ENCODE results near the gene HELQ. TPM values are rescaled to one million over a fixed set of nuclear protein-coding genes. Genes with fewer than 3 reads are reported as not detected.

HELQ gene
- total RNA-seq, 1 experiment from 2014 or later: 14.6 TPM

DNA sequence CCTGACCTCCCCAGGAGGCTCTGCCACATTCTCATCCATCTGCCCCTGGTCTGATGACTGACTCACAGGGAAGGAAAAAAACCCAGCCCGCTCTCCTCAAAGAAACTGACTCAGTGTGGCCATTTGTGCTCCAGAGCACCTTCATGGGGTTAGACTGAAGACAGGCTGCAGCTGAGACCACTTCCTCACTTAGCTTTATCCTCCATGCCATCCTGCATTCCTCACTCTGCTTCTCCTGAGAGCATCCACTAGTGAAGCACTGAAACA lies 85.0 kb downstream of the HELQ start:
- Histone ChIP-seq H3K4me3 (replicated peaks in 1 of 2; ENCODE audit: low read depth in 1 of 2, low read length in 2 of 2) (no peak overlapping the region), H3K4me1 (ENCODE audit: control insufficient read depth in 1 of 2, insufficient read depth in 2 of 2, low read length in 2 of 2) (no peaks in the 10 kb centered on the region), H3K27me3 (ENCODE audit: insufficient read depth, low read length) (no peaks in the 10 kb centered on the region), H3K27ac (ENCODE audit: low read depth, low read length) (no peak overlapping the region), H4K20me1 (ENCODE audit: insufficient read depth) (no peaks in the 10 kb centered on the region), H3K9me3 (ENCODE audit: control insufficient read depth in 1 of 2, insufficient read depth in 1 of 2, low read depth in 1 of 2, low read length in 2 of 2) (no peaks in the 10 kb centered on the region), H3K9ac (ENCODE audit: low read length) (no peak overlapping the region), H3K9me2 (ENCODE audit: insufficient read depth) (no peaks in the 10 kb centered on the region), H2AFZ (ENCODE audit: low read depth, low read length, poor library complexity, severe bottlenecking) (no peak overlapping the region), H3K36me3 (ENCODE audit: control insufficient read depth in 1 of 2, insufficient read depth in 2 of 2, low read length in 2 of 2) (no peaks in the 10 kb centered on the region), H3K79me2 (ENCODE audit: insufficient read depth, low read length) (no peaks in the 10 kb centered on the region), H3K4me2 (ENCODE audit: low read length) (no peak overlapping the region)
- ChIA-PET POLR2A (no interaction called here), CTCF (no interaction called here), RAD21 (ENCODE audit: low non-redundant PET in 1 of 2, low total read pairs in 2 of 2, uncharacterized antibody in 2 of 2, unreplicated experiment in 2 of 2) (no interaction called here)
- no peak for TF ChIP-seq CEBPB (IDR thresholded peaks at IDR 0.05; ENCODE audit: low read depth)
- TF ChIP-seq SIN3A (IDR thresholded peaks at IDR 0.05; ENCODE audit: low read depth): no peak
- TF ChIP-seq ELF1 (IDR thresholded peaks at IDR 0.05; ENCODE audit: borderline replicate concordance, low read depth): no peak
- no peak for TF ChIP-seq ZBTB33 (IDR thresholded peaks at IDR 0.05; ENCODE audit: extremely low read depth, insufficient replicate concordance, low read length)
- TF ChIP-seq EZH2phosphoT487 (IDR thresholded peaks at IDR 0.05; ENCODE audit: borderline replicate concordance): no peak
- no peak for TF ChIP-seq ZFX (IDR thresholded peaks at IDR 0.05)
- no peak for TF ChIP-seq SRF (IDR thresholded peaks at IDR 0.05; ENCODE audit: low read depth)
- TF ChIP-seq, protein P1, sequence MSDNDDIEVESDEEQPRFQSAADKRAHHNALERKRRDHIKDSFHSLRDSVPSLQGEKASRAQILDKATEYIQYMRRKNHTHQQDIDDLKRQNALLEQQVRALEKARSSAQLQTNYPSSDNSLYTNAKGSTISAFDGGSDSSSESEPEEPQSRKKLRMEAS (IDR thresholded peaks at IDR 0.05): no peak
- no peak for TF ChIP-seq TCF7L2 (IDR thresholded peaks at IDR 0.05; ENCODE audit: borderline replicate concordance, extremely low read depth, insufficient read depth, insufficient read length)
- TF ChIP-seq RAD21 (IDR thresholded peaks at IDR 0.05; ENCODE audit: low read depth): no peak
- no peak for TF ChIP-seq SP1 (IDR thresholded peaks at IDR 0.05; ENCODE audit: low read depth)
- intact Hi-C loops (cut with micrococcal nuclease): no loop called here
- no TSS peak for BruUV-seq (replicated peaks)
- no peak for DNase-seq (ENCODE audit: low read depth, low spot score)
- ATAC-seq: no peak

Data from HCT116 (cell line).